Neural progenitor cell (in vitro differentiated cells): Measurements from ENCODE around the gene SIVA1. TPM values are rescaled to one million over a fixed set of nuclear protein-coding genes. Genes with fewer than 3 reads are reported as not detected.

Experiments used
- DNase-seq: peaks from one replicate; pipeline ENCODE4 v3.0.0-alpha.2; 2016; ENCODE audit warnings: low spot score
- H2AFZ ChIP-seq: fragments of 200-600 bp; sonication (generic); replicated peaks from 2 replicates; pipeline ENCODE4 v1.6.1; 2016; ENCODE audit warnings: antibody characterized with exemption
- H3F3A ChIP-seq: fragments of 200-600 bp; sonication (generic); 2 replicates; pipeline ENCODE4 v1.6.1; 2016; ENCODE audit warnings: antibody characterized with exemption, low read depth
- H3K27ac ChIP-seq: fragments of 200-600 bp; sonication (generic); 2 replicates; pipeline ENCODE4 v1.5.1; 2016; ENCODE audit warnings: mild to moderate bottlenecking
- H3K27me3 ChIP-seq: fragments of 200-600 bp; sonication (generic); 2 replicates; pipeline ENCODE4 v1.6.1; 2016; ENCODE audit warnings: mild to moderate bottlenecking, moderate library complexity
- H3K36me3 ChIP-seq: fragments of 200-600 bp; sonication (generic); 2 replicates; pipeline ENCODE4 v1.5.1; 2016
- H3K4me1 ChIP-seq: fragments of 200-600 bp; sonication (generic); 2 replicates; pipeline ENCODE4 v1.6.1; 2016; ENCODE audit warnings: mixed run types
- H3K4me2 ChIP-seq: fragments of 200-600 bp; sonication (generic); 2 replicates; pipeline ENCODE4 v1.6.1; 2016
- H3K4me3 ChIP-seq: fragments of 200-600 bp; sonication (generic); 2 replicates; pipeline ENCODE4 v1.5.1; 2016
- H3K79me2 ChIP-seq: fragments of 200-600 bp; sonication (generic); 2 replicates; pipeline ENCODE4 v1.6.1; 2016; ENCODE audit warnings: low read depth
- H3K9ac ChIP-seq: fragments of 200-600 bp; sonication (generic); 2 replicates; pipeline ENCODE4 v1.6.1; 2016
- H3K9me3 ChIP-seq: fragments of 200-600 bp; sonication (generic); 2 replicates; pipeline ENCODE4 v1.5.1; 2016; ENCODE audit warnings: low read depth
- H4K20me1 ChIP-seq: fragments of 200-600 bp; sonication (generic); 2 replicates; pipeline ENCODE4 v1.6.1; 2016; ENCODE audit warnings: low read depth
- H3K27ac Mint-ChIP-seq: 3 replicates; pipeline ENCODE4 v1.8.0; 2021; ENCODE audit warnings: mixed read lengths
- H3K27me3 Mint-ChIP-seq: 2 replicates; pipeline ENCODE4 v1.8.0; 2022; ENCODE audit warnings: low read depth, mild to moderate bottlenecking, inconsistent platforms, moderate library complexity, mixed read lengths; ENCODE audit not compliant: insufficient read depth
- H3K36me3 Mint-ChIP-seq: 3 replicates; pipeline ENCODE4 v1.8.0; 2021; ENCODE audit warnings: mixed read lengths
- H3K4me1 Mint-ChIP-seq: 3 replicates; pipeline ENCODE4 v1.8.0; 2021; ENCODE audit warnings: mixed read lengths
- H3K4me3 Mint-ChIP-seq: 3 replicates; pipeline ENCODE4 v1.8.0; 2021; ENCODE audit warnings: mild to moderate bottlenecking, moderate library complexity, mixed read lengths
- H3K9me3 Mint-ChIP-seq: 3 replicates; pipeline ENCODE4 v1.8.0; 2020; ENCODE audit warnings: mixed read lengths
- CTCF ChIP-seq: fragments of 200-600 bp; sonication (generic); IDR thresholded peaks from 2 replicates; pipeline ENCODE4 v1.5.1; 2017; ENCODE audit warnings: antibody characterized with exemption, mild to moderate bottlenecking
- EZH2 ChIP-seq: fragments of 200-600 bp; sonication (generic); IDR thresholded peaks from 2 replicates; pipeline ENCODE4 v1.6.1; 2017; ENCODE audit warnings: antibody characterized with exemption, mild to moderate bottlenecking, moderate library complexity
- EZH2phosphoT487 ChIP-seq: fragments of 200-600 bp; sonication (generic); IDR thresholded peaks from 2 replicates; pipeline ENCODE4 v1.6.1; 2017; ENCODE audit warnings: antibody characterized with exemption
- total RNA-seq: library from RNA; depleted of rRNA; stranded (reverse); fragments of >200 nt; gene quantifications from 2 replicates; pipeline ENCODE4 v1.2.3, GENCODE V29; 2015; ENCODE audit warnings: low replicate concordance

Gene SIVA1
- total RNA-seq, 1 donor from 2014 or later = 139 TPM

- H3K9ac ChIP-seq = no peak overlapping the region
- H3K4me3 ChIP-seq = no peak overlapping the region
- H3F3A ChIP-seq = no peaks in the 10 kb centered on the region
- H3K9me3 Mint-ChIP-seq = no peaks in the 10 kb centered on the region
- H3K79me2 ChIP-seq = peaks cover 13% of the 10 kb centered on the region
- H4K20me1 ChIP-seq = peaks cover 77% of the 10 kb centered on the region
- no peak overlapping the region for H2AFZ ChIP-seq
- no peak overlapping the region for H3K27ac Mint-ChIP-seq
- H3K4me2 ChIP-seq = no peak overlapping the region
- no peak for TF ChIP-seq EZH2phosphoT487
- TF ChIP-seq CTCF = no peak
- TF ChIP-seq EZH2 = no peak
- H3K27me3 ChIP-seq = no peaks in the 10 kb centered on the region
- H3K36me3 Mint-ChIP-seq = peaks cover 2% of the 10 kb centered on the region
- H3K9me3 ChIP-seq = no peaks in the 10 kb centered on the region
- H3K36me3 ChIP-seq = no peaks in the 10 kb centered on the region
- peaks cover 3% of the 10 kb centered on the region for H3K4me1 Mint-ChIP-seq
- no peaks in the 10 kb centered on the region for H3K4me1 ChIP-seq
- no peak overlapping the region for H3K27ac ChIP-seq
- no peak overlapping the region for H3K4me3 Mint-ChIP-seq
- no peaks in the 10 kb centered on the region for H3K27me3 Mint-ChIP-seq
- no peak for DNase-seq
These were observed 34.8 kb downstream of the SIVA1 start for GRCh38 chr14:104787736-104788135.

- no peak overlapping the region for H3K9ac ChIP-seq
- Mint-ChIP-seq H3K27ac (no peak overlapping the region), H3K27me3 (no peaks in the 10 kb centered on the region), H3K4me1 (peaks cover 8% of the 10 kb centered on the region), H3K4me3 (no peak overlapping the region), H3K9me3 (no peaks in the 10 kb centered on the region), H3K36me3 (peaks cover 2% of the 10 kb centered on the region)
- H3K4me2 ChIP-seq = no peak overlapping the region
- no peaks in the 10 kb centered on the region for H3K27me3 ChIP-seq
- H4K20me1 ChIP-seq = peaks cover 82% of the 10 kb centered on the region
- peaks cover 19% of the 10 kb centered on the region for H3K79me2 ChIP-seq
- no peaks in the 10 kb centered on the region for H3K9me3 ChIP-seq
- no peaks in the 10 kb centered on the region for H3K36me3 ChIP-seq
- DNase-seq = no peak
- no peak overlapping the region for H2AFZ ChIP-seq
- no peaks in the 10 kb centered on the region for H3K4me1 ChIP-seq
- TF ChIP-seq EZH2 (no peak), EZH2phosphoT487 (no peak), CTCF (no peak)
- H3K4me3 ChIP-seq = no peak overlapping the region
- H3F3A ChIP-seq = no peaks in the 10 kb centered on the region
- H3K27ac ChIP-seq = no peak overlapping the region
These were observed 35.3 kb downstream of the SIVA1 start for GRCh38 chr14:104788161-104788818.

- Mint-ChIP-seq H3K27ac (peak overlapping the region; percentile 29), H3K4me1 (peaks cover 15% of the 10 kb centered on the region), H3K9me3 (no peaks in the 10 kb centered on the region), H3K27me3 (peaks cover 2% of the 10 kb centered on the region), H3K36me3 (peaks cover 2% of the 10 kb centered on the region), H3K4me3 (no peak overlapping the region)
- Histone ChIP-seq H2AFZ (no peak overlapping the region), H3K4me3 (no peak overlapping the region), H3K27ac (no peak overlapping the region), H3K27me3 (no peaks in the 10 kb centered on the region), H3K79me2 (peaks cover 26% of the 10 kb centered on the region), H3K9ac (no peak overlapping the region), H3K4me2 (no peak overlapping the region), H4K20me1 (peaks cover 90% of the 10 kb centered on the region), H3F3A (peaks cover 3% of the 10 kb centered on the region), H3K9me3 (no peaks in the 10 kb centered on the region), H3K36me3 (no peaks in the 10 kb centered on the region), H3K4me1 (peaks cover 5% of the 10 kb centered on the region)
- DNase-seq = no peak
- TF ChIP-seq CTCF (no peak), EZH2phosphoT487 (no peak), EZH2 (no peak)
These were observed 36.1 kb downstream of the SIVA1 start for GRCh38 chr14:104788873-104789663.
